HG03575 (cell line): ENCODE results near the gene FARS2.

Source experiments
- ATAC-seq: cut with Tn5 transposase; IDR thresholded peaks from one replicate; pipeline ENCODE4 v1.9.1; 2021; ENCODE audit not compliant: unreplicated experiment, insufficient number of reproducible peaks, low FRiP score; ENCODE audit errors: extremely low read depth

The FARS2 gene

GRCh38 chr6:5659467-5659866, 398.2 kb downstream of the FARS2 start:
- ATAC-seq, result no peak

GRCh38 chr6:5660772-5661171, 399.5 kb downstream of the FARS2 start:
- ATAC-seq, result no peak

- ATAC-seq, result no peak
Measured at GRCh38 chr6:5662797-5663196, 401.5 kb downstream of the FARS2 start.

GRCh38 chr6:5663259-5663658, 401.9 kb downstream of the FARS2 start:
- ATAC-seq, result no peak

- no peak for ATAC-seq
Measured at GRCh38 chr6:5663739-5664138, 402.4 kb downstream of the FARS2 start.

GRCh38 chr6:5664149-5664548, 402.8 kb downstream of the FARS2 start:
- ATAC-seq, result no peak

- ATAC-seq, result no peak
Measured at GRCh38 chr6:5665173-5665572, 403.9 kb downstream of the FARS2 start.

GRCh38 chr6:5665667-5666066, 404.4 kb downstream of the FARS2 start:
- no peak for ATAC-seq

- no peak for ATAC-seq
Measured at GRCh38 chr6:5666695-5667094, 405.4 kb downstream of the FARS2 start.

- no peak for ATAC-seq
Measured at GRCh38 chr6:5667737-5668136, 406.4 kb downstream of the FARS2 start.

GRCh38 chr6:5670381-5670780, 409.1 kb downstream of the FARS2 start:
- ATAC-seq, result no peak

- ATAC-seq, result no peak
Measured at GRCh38 chr6:5670811-5671561, 409.7 kb downstream of the FARS2 start.

GRCh38 chr6:5671601-5672559, 410.6 kb downstream of the FARS2 start:
- no peak for ATAC-seq

GRCh38 chr6:5672581-5673011, 411.3 kb downstream of the FARS2 start:
- ATAC-seq, result no peak

GRCh38 chr6:5673019-5673790, 411.9 kb downstream of the FARS2 start:
- ATAC-seq, result no peak

- ATAC-seq, result no peak
Measured at GRCh38 chr6:5674141-5674540, 412.8 kb downstream of the FARS2 start.

- no peak for ATAC-seq
Measured at GRCh38 chr6:5674721-5675120, 413.4 kb downstream of the FARS2 start.

GRCh38 chr6:5676701-5677100, 415.4 kb downstream of the FARS2 start:
- no peak for ATAC-seq

GRCh38 chr6:5677219-5678000, 416.1 kb downstream of the FARS2 start:
- ATAC-seq, result no peak
